Vagina (tissue), 2 donors: ENCODE measurements around the gene ADAMTS13. TPM values are rescaled to one million over a fixed set of nuclear protein-coding genes. Genes with fewer than 3 reads are reported as not detected.

Source experiments
- DNase-seq, 2 donors: peaks; one replicate each; pipeline ENCODE4 v3.0.0-alpha.2; 2017; ENCODE audit errors: extremely low spot score in 2 of 2
- H3K27ac ChIP-seq: fragments of 200-600 bp; sonication (generic); one replicate; pipeline ENCODE4 v1.5.1; 2019
- H3K27me3 ChIP-seq: fragments of 200-600 bp; sonication (generic); one replicate; pipeline ENCODE4 v1.5.1; 2019
- H3K36me3 ChIP-seq, 2 donors: fragments of 200-600 bp; sonication (generic); one replicate each; pipeline ENCODE4 v1.5.1; 2017 to 2019
- H3K4me1 ChIP-seq: fragments of 200-600 bp; sonication (generic); one replicate; pipeline ENCODE4 v1.5.1; 2019
- H3K4me3 ChIP-seq, 2 donors: fragments of 200-600 bp; sonication (generic); 1 replicate in 1 of 2; 2 replicates in 1 of 2; pipeline ENCODE4 v1.5.1; 2016 to 2019
- H3K9me3 ChIP-seq: fragments of 200-600 bp; sonication (generic); one replicate; pipeline ENCODE4 v1.5.1; 2019
- CTCF ChIP-seq, 3 experiments: fragments of 450-650 bp in 2 of 3; fragments of 200-600 bp in 1 of 3; sonication (generic) in 1 of 3; IDR thresholded peaks; one replicate each; pipeline ENCODE4 v1.5.1; 2017 to 2019; ENCODE audit warnings: antibody characterized with exemption in 3 of 3, mild to moderate bottlenecking in 2 of 3, moderate library complexity in 2 of 3
- POLR2A ChIP-seq, 2 donors: fragments of 450-650 bp; IDR thresholded peaks; one replicate each; pipeline ENCODE4 v1.6.1; 2017; ENCODE audit warnings: antibody characterized with exemption in 2 of 2, mild to moderate bottlenecking in 2 of 2, moderate library complexity in 2 of 2
- POLR2AphosphoS5 ChIP-seq, 2 donors: sonication (generic); formaldehyde crosslinking; IDR thresholded peaks; one replicate each; pipeline ENCODE4 v1.9.0; 2017; ENCODE audit warnings: antibody characterized with exemption in 2 of 2, mild to moderate bottlenecking in 2 of 2, low read depth in 1 of 2; ENCODE audit not compliant: insufficient read depth in 1 of 2
- intact Hi-C: fragments of 100-400 bp; cut with DNase I; formaldehyde crosslinking; loops from one replicate; pipeline ENCODE4 v1.15.1; 2023
- total RNA-seq: library from RNA; depleted of rRNA; stranded (reverse); fragments of >200 nt; gene quantifications from one replicate; pipeline ENCODE4 v1.2.3, GENCODE V29; 2016

The ADAMTS13 gene
- total RNA-seq, 1 donor from 2014 or later: 2.0 TPM

GRCh38 chr9:133492061-133493021 lies 70.2 kb downstream of the ADAMTS13 start:
- Histone ChIP-seq H3K27me3 (no peaks in the 10 kb centered on the region), H3K4me1 (peaks cover 11% of the 10 kb centered on the region), H3K9me3 (no peaks in the 10 kb centered on the region), H3K36me3 (no peaks in the 10 kb centered on the region), H3K27ac (no peak overlapping the region), H3K4me3 (no peak overlapping the region)
- TF ChIP-seq CTCF (IDR thresholded peaks at IDR 0.05) (no peak), POLR2AphosphoS5 (IDR thresholded peaks at IDR 0.05; ENCODE audit: insufficient read depth in 1 of 2, low read depth in 1 of 2) (no peak), POLR2A (IDR thresholded peaks at IDR 0.05) (no peak)
- intact Hi-C loops: no loop called here
- DNase-seq: no peak

DNA sequence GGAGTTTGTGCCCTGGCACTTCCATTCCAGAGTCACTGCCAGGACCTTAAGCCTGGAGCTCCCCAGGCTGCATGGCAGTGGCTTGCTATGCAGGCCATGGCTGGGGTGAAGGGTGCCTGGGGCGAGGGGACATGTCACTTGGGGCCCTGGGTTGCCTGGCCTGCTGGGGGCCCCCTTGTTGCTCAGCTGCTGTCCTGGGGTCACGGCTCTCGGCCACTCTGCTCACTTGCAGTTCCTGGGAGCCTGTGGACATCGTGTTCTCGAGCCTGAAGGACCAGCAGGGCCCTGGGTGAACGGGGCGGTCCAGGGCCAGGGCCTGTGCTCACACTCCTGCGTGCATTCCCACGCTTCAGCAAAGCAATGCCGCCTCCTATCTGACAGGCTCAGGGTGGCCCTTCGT lies 71.3 kb downstream of the ADAMTS13 start:
- intact Hi-C loops: no loop called here
- no peak for DNase-seq
- no peaks in the 10 kb centered on the region for H3K9me3 ChIP-seq
- H3K27me3 ChIP-seq: no peaks in the 10 kb centered on the region
- H3K36me3 ChIP-seq: no peaks in the 10 kb centered on the region
- no peak overlapping the region for H3K27ac ChIP-seq
- no peak overlapping the region for H3K4me3 ChIP-seq
- H3K4me1 ChIP-seq: peaks cover 11% of the 10 kb centered on the region
- TF ChIP-seq CTCF (IDR thresholded peaks at IDR 0.05) (no peak), POLR2A (IDR thresholded peaks at IDR 0.05) (no peak), POLR2AphosphoS5 (IDR thresholded peaks at IDR 0.05; ENCODE audit: insufficient read depth in 1 of 2, low read depth in 1 of 2) (no peak)

- DNase-seq: no peak
- Histone ChIP-seq H3K27ac (no peak overlapping the region), H3K36me3 (no peaks in the 10 kb centered on the region), H3K4me3 (no peak overlapping the region), H3K27me3 (no peaks in the 10 kb centered on the region), H3K4me1 (peaks cover 11% of the 10 kb centered on the region), H3K9me3 (no peaks in the 10 kb centered on the region)
- no peak for TF ChIP-seq POLR2A (IDR thresholded peaks at IDR 0.05)
- TF ChIP-seq POLR2AphosphoS5 (IDR thresholded peaks at IDR 0.05; ENCODE audit: insufficient read depth in 1 of 2, low read depth in 1 of 2): no peak
- no peak for TF ChIP-seq CTCF (IDR thresholded peaks at IDR 0.05)
- intact Hi-C loops: no loop called here
These were observed 71.8 kb downstream of the ADAMTS13 start for GRCh38 chr9:133493845-133494540.

DNA sequence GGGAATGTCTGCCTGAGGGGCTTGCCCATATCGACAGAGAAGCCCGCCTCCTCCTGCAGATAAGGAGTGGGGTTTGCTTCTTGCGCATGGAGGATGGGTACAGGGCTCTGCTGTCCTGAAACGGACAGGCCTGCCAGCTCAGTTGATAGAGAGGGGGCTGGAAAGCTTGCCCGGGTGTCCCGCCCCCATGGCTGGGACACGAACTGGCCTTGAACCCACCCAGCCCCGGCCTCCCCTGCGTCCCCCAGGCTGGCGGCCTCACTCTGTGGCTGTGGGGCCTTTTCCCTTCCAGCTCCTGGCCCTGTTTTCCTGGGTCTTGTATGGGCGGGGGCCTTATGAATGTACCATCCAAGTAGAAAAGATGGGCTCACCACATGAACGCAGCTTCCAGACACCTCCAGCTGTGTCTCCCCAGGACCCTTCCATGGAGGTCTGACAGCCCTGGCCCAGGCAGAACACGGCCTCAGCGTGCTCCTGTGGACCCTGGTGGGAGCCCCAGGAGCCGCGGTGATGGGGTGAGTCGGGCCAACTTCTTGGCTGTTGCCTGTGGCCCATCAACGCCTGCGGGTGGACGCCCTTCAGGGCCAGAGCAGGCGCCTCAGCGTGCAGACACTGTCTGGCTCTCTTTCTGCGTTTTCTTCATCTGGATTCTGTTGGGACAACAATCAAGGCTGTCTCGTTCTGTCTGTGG lies 72.6 kb downstream of the ADAMTS13 start:
- Histone ChIP-seq H3K27me3 (no peaks in the 10 kb centered on the region), H3K9me3 (no peaks in the 10 kb centered on the region), H3K27ac (no peak overlapping the region), H3K4me1 (peaks cover 11% of the 10 kb centered on the region), H3K4me3 (no peak overlapping the region), H3K36me3 (no peaks in the 10 kb centered on the region)
- no peak for TF ChIP-seq POLR2AphosphoS5 (IDR thresholded peaks at IDR 0.05; ENCODE audit: insufficient read depth in 1 of 2, low read depth in 1 of 2)
- TF ChIP-seq POLR2A (IDR thresholded peaks at IDR 0.05): no peak
- TF ChIP-seq CTCF (IDR thresholded peaks at IDR 0.05): no peak
- intact Hi-C loops: no loop called here
- DNase-seq: no peak
